GM18520 (cell line): ENCODE measurements around the gene TMC5.
"Not testable (repeated sequence)": the region's sequence is repeated elsewhere in the genome, so short reads cannot be mapped to it uniquely, and the experiment has no call there.

Experiments
- ATAC-seq: cut with Tn5 transposase; IDR thresholded peaks from one replicate; pipeline ENCODE4 v1.9.1; 2021; ENCODE audit not compliant: unreplicated experiment

The TMC5 gene

GRCh38 chr16:19406891-19407491, 10.7 kb upstream of the TMC5 start:
- ATAC-seq, result no peak

DNA sequence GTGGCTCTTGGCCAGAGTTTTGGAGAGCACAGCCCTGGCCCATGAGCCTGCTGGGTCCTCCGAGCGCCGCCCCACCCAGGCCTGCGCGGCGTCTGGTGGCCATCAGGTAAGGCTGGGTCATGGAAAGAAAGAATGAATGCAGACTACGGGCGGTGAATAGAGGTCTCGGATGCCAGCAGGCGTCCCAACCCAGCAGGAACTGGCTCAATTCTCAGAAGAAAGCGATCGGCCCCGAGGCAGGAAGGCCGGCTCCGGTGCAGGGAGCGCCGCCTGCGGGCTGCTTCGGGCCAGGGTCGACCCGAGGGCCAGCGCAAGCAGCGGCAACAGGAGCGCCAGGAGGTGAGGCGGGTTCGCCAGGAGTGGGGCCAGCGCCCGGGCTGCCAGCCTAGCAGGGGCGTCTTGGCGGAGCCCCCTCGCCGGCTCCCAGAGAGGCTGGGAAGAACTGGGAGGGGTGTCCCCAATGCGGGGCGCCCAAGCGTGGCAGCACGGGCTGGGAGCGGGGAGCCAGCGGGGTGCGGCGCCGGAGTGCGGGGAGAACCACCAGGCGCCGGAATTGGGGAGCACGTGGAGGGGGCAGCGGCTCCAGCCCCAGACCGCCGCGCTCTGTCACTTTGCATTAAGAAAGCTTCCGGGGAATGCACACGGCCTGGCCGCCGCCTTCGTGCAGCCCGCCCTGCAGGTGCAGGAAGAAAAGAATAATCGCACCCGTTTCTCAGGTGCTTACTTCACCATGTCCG, 7.1 kb upstream of the TMC5 start:
- no peak for ATAC-seq

GRCh38 chr16:19411298-19411697, 6.4 kb upstream of the TMC5 start:
- ATAC-seq, result no peak

DNA sequence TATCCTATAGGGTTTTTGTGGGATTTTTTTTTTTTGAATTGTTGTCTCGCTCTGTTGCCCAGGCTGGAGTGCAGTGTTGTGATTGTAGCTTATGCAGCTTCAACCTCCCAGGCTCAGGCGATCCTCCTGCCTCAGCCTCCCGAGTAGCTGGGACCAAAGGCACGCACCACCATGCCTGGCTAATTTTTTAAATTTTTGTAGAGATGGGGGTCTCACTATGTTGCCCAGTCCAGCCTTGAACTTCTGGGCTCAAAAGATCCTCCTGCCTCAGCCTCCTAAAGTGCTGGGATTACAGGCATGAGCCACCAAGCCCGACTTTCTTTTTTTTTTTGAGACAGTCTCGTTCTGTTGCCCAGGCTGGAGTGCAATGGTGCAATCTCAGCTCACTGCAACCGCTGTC, 5.6 kb upstream of the TMC5 start:
- ATAC-seq, result not testable (repeated sequence)

DNA sequence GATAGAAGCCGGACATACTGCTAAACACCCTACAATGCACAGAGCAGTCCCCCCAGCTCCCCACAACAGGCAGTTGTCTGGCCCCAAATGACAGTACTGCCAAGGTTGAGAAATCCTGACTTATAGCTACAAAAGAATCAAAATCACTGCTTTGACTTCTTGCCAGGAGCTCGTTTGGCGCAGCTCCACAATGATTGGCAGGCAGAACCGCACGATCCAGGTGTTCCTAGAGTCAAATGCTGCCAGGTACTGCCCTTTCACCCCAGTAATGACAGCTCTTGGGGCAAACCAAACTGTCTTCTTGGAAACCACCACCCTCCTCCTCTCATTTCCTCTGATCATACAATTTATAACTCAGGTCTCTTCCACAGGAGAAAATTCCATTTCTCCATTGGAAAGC, 2.2 kb upstream of the TMC5 start:
- no peak for ATAC-seq

GRCh38 chr16:19415918-19416317, 1.8 kb upstream of the TMC5 start:
- no peak for ATAC-seq

DNA sequence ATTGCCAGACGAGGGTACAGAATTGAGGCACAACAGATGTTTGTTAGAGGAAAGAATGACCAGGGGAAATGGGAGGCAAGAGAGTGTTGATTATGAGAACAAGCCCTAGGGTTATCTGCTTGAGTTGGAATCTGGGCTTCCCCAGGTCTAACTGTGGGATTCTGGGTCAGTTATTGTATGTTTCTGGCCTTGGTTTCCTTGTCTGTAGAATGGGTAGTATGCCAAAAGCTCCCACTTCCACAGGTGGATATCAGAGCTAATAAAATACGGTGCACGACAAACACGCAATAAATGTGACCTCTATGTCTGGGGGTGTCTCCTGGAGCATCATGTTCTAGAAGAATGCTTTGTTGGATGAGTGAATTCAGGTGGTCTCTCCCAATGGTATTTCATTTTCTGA, 517 bp downstream of the TMC5 start:
- ATAC-seq, result no peak

DNA sequence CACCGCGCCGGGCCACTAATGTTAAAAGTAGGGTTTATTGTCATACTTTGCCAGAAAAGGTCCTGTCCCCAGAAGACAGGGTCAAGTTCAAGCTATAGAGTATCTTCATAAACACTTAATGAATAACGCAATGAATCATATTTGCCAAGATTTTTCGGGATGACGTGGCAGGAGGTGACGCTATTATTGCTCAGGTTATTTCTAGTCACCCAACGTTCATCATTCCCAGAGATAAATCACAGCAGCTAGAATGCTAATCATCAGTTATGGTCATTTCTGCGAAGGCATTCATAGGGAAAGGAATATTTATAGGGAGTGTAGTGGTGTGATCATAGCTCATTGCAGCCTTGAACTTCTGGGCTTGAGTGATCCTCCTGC, 2.0 kb downstream of the TMC5 start:
- no peak for ATAC-seq

- no peak for ATAC-seq
Observed at GRCh38 chr16:19424478-19424877, 6.8 kb downstream of the TMC5 start.

DNA sequence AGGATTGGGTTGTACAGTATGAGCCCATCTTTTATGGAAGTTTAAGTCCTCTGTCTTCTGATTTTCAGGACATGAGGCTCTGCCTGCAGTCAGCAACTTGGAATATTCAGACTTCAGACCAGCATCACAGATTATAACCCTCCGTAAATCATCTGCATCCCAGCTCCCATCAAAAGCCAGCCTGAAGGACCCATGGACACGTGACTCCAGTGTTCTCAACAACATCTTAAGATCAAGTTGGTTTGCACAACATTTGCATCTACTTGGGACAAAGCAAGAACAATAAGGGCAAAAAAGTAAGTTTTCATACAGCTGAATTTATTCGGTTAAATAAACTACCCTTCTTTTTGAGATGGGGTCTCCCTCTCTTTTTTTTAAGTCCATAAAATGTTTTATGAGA, 12.7 kb downstream of the TMC5 start:
- no peak for ATAC-seq

DNA sequence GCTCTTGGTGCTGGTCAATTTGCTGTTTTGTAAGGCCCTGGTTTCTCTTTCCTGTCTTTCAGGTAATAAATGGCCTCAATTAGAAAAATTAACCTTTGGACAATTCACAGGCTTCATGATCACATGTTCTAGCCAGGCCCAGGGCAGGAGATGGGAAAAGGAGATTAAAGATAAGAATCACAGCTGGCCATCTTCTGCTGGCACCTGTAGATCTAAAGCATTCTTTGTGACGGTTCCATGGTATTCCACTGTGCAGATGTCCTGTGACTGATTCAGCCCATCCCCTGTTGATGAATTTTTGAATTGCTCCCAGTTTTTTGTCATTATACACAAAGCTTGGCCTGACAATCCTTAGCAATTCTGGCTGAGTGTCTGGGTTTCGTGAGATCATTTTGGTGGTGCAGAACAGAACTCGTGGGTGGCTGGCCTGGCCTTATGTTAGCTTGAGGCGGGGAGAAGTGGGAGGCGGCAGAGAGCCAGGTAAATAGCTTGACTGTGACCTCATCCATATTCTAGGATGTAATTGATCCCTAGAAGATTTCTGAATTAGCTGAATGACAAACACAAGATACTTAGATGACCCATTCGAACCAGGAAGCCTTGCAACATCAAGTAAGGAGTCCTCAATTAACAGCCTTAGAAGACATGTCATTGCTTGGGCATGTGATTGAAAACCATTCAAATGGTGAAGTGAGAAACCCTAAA, 14.1 kb downstream of the TMC5 start:
- ATAC-seq, result no peak

GRCh38 chr16:19432429-19432828, 14.7 kb downstream of the TMC5 start:
- no peak for ATAC-seq

- no peak for ATAC-seq
Observed at GRCh38 chr16:19434584-19434983, 16.9 kb downstream of the TMC5 start.

- ATAC-seq, result no peak
Observed at GRCh38 chr16:19436540-19436939, 18.9 kb downstream of the TMC5 start.

DNA sequence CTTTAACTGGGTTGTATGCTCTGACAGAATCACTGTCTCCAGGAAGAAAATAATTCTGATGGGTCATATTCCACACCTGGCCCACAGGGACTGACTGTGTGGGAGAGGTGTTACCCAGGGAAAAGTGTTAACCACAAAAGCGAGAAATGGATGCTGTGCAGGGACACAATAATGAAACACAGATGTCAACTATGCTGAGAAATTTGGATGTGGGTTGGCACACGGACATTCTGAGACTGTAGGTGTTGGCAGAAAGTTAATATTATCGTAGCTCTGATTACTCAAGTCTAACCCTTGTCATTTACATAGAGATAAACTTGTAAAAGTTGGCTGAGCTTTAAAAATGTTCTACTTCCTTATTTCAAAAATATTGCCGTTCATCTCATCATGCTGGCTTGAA, 19.6 kb downstream of the TMC5 start:
- no peak for ATAC-seq

DNA sequence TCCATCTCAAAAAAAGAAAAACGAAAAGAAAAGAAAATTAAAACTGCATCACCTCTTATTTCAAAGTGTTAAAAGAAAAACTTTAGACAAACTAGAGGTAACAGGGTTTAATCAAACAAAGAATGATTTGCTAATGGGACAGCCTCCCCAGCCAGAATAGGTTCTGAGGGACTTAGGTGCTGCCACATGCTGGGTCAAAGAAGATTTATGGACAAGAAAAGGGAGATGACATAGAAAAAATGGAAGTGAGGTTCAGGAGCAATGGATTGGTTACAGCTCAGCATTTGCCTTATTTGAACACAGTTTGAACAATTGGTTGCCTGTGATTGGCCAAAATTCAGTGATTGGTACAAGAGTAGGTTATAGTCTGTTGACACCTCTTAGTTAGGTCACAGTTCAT, 21.1 kb downstream of the TMC5 start:
- no peak for ATAC-seq

DNA sequence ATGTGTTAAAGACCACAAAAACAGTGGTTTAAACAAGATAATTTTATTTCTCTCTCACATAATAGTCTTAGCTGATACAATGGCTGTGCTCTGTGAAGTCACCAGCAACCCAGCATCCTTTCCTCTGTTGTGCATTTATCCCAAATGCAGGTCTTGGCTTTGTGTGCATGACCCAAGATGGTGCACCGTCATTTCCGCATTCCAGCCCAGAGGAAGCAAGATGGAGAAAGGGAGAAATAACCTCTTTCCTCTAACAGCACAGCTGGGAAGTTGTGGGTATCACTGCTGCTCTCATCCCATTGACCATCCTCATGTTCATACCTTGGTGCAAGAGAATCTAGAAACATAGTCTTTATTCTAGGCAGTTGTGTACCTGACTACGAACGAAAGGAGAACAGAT, 21.8 kb downstream of the TMC5 start:
- ATAC-seq, result no peak

GRCh38 chr16:19443659-19444058, 26.0 kb downstream of the TMC5 start:
- no peak for ATAC-seq

GRCh38 chr16:19446300-19446846, 28.7 kb downstream of the TMC5 start:
- ATAC-seq, result no peak

DNA sequence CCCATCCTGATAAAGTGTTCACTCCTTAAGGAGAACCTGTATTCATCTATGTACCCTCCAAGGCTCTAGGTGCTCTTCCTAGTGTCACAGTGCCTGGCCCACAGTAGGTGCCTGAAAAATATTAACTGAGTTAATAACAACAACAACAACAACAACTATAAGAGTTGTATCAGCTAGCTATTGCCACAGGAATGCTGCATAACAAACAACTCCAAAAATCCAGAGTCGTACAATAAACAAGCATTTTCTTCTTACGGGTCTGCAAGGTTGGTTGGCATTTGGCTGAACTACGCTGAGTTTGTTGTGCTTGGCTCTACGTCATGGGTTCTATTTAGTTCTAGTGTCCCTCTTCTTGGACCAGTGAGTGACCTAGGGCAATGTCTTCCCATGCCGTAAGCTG, 29.2 kb downstream of the TMC5 start:
- ATAC-seq, result no peak

DNA sequence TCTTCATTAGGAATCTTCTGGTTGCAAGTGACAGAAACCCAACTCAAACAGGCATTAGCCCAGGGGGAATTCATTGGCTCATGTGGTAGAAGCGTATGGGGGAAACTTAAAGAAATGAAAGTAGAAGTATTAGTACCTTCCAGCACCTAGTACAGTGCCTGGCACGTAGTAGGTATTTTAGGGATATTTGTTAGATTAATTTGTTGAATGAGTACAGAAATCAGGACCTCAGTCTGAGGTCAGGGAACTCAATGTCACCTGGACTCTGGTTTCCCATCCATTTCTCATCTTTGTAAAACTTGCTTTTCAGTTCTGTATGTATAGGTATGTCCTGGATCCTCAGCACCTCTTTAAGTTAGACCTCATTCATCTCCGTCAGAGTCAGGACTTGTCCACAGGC, 32.5 kb downstream of the TMC5 start:
- no peak for ATAC-seq

DNA sequence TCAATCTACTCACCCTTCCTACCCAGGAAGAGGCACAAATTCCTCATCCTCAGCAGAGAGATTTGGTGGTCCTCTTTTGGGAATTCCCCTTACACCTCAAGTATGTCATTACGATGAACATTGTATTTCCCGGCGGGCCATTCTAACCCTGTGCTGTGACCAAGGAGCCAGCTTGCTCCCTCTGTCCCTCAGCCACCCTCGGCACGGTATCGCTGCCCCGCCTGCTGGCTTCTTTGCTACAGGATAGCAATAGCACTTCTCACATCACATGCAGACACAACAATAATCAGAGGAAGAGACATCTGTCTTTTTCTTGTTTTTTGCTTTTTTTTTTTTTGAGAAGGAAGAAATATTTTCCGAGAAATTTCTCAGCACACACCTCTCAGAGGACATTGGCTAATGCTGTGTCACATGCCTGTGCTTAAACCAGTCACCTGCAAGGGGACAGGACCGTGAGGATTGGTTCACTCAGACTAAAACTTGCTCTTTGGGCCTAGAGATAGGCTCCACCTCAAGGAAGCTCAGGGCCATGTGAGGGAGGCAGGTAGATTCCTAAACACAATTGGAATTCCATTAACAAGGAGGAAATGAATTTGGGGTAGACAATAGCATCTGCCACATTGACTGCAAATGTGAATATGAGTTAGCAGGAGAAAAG, 41.2 kb downstream of the TMC5 start:
- ATAC-seq, result no peak
